Psoas muscle (tissue), 8 donors: ENCODE data around the gene ATG2B. TPM values are rescaled to one million over a fixed set of nuclear protein-coding genes. Genes with fewer than 3 reads are reported as not detected.

Source experiments
- ATAC-seq, 4 donors: fragments of 200-7000 bp; cut with Tn5 transposase; one replicate each; pipeline ENCODE4 v1.9.1; 2020; ENCODE audit warnings: moderate library complexity in 3 of 4, mild to moderate bottlenecking in 2 of 4
- DNase-seq, 2 donors: peaks; one replicate each; pipeline ENCODE4 v3.0.0-alpha.2; 2020
- H3K27ac ChIP-seq: fragments of 200-600 bp; one replicate; pipeline ENCODE4 v1.8.0; 2022
- H3K27me3 ChIP-seq, 3 donors: fragments of 200-600 bp in 1 of 3; one replicate each; pipeline versions ENCODE4 v1.6.1 to v1.8.0; 2013 to 2022; ENCODE audit warnings: low read length in 2 of 3, mild to moderate bottlenecking in 2 of 3, moderate library complexity in 1 of 3; ENCODE audit not compliant: insufficient read depth in 3 of 3
- H3K36me3 ChIP-seq, 2 donors: fragments of 200-600 bp in 1 of 2; one replicate each; pipeline versions ENCODE4 v1.6.1 to v1.8.0; 2013 to 2022; ENCODE audit warnings: low read depth in 1 of 2, mild to moderate bottlenecking in 1 of 2, moderate library complexity in 1 of 2; ENCODE audit not compliant: insufficient read depth in 1 of 2
- H3K4me1 ChIP-seq: fragments of 200-600 bp; one replicate; pipeline ENCODE4 v1.8.0; 2022
- H3K4me3 ChIP-seq: fragments of 200-600 bp; one replicate; pipeline ENCODE4 v1.8.0; 2022; ENCODE audit warnings: mild to moderate bottlenecking
- H3K9me3 ChIP-seq: fragments of 200-600 bp; one replicate; pipeline ENCODE4 v1.8.0; 2022
- WGBS, 3 donors: extraction: QIAGEN DNeasy Blood & Tissue Kit; methylation state at CpG; one replicate each; pipeline versions ENCODE4 v1.1.6 to v1.1.7; 2013; 5-methylcytosine and 5-hydroxymethylcytosine counted together
- intact Hi-C, 2 donors: fragments of 100-400 bp; cut with DNase I; formaldehyde crosslinking; loops; one replicate each; pipeline versions ENCODE4 v1.11.0 to v1.14.2; 2022
- polyA plus RNA-seq, 3 donors: library from polyadenylated mRNA; stranded (reverse); fragments of 200-250 nt; gene quantifications; one replicate each; pipeline ENCODE4 v1.2.3, GENCODE V29; 2013
- total RNA-seq, 4 donors: library from RNA; stranded (reverse); fragmentation: NEBNext Ultra II Directional in 2 of 4; extraction: Animal tissue kit (Norgen Biotek cat#: 25700) in 2 of 4; gene quantifications; one replicate each; pipeline versions ENCODE4 v1.2.1 to v1.2.4, GENCODE V29; 2021 to 2023
- TF ChIP-seq, protein P1 (sequence below): fragments of 200-600 bp; IDR thresholded peaks from one replicate; pipeline ENCODE4 v1.8.0; 2022; ENCODE audit warnings: antibody characterized with exemption
- donor health status: healthy with polysubstance abuse.
- donor health status: DM: no; HTN: no; CAD: no; lungs with moderate emphysema.
- donor health status: Bipolar disorder and iron deficiency.
- donor health status: healthy.
- donor health status: DM: yes; HTN: yes; CAD: no.
- donor health status: DM: no; HTN: no; CAD: no.
- donor health status: DM: no; HTN: no; CAD: no.
- donor health status: DM: yes; HTN: yes; CAD: no.

The ATG2B gene
- total and polyA plus RNA-seq, 7 donors, result 2.7 to 21.5 (median 12.6) TPM

DNA sequence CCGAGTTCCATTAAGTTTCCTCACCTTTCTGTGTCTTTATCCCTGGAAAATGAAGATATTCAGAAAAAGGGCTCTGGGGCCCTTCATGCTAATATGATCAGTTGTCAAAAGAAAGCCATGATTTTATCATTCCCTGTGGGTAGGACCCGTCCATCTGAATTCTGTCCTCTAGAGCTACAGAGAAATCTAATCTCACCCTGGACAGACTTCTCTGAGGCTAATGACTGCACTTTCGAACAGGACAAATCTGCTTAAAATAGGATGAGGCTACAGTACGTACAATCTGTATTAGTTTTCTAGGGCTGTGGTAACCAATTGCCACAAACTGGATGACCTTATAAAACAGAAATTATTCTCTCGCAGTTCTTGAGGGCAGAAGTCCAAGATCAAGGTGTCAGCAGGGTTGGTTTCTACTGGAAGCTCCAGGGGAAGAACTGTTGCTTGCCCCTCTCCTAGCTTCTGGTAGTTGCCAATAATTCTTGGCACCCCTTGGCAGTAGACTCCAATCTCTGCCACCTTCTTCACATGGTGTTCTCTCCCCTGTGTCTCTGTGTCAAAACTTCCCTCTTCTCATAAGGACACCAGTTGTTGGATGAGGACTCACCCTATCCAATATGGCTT, 30.0 kb upstream of the ATG2B start:
- no peaks in the 10 kb centered on the region for H3K9me3 ChIP-seq
- TF ChIP-seq, protein P1, sequence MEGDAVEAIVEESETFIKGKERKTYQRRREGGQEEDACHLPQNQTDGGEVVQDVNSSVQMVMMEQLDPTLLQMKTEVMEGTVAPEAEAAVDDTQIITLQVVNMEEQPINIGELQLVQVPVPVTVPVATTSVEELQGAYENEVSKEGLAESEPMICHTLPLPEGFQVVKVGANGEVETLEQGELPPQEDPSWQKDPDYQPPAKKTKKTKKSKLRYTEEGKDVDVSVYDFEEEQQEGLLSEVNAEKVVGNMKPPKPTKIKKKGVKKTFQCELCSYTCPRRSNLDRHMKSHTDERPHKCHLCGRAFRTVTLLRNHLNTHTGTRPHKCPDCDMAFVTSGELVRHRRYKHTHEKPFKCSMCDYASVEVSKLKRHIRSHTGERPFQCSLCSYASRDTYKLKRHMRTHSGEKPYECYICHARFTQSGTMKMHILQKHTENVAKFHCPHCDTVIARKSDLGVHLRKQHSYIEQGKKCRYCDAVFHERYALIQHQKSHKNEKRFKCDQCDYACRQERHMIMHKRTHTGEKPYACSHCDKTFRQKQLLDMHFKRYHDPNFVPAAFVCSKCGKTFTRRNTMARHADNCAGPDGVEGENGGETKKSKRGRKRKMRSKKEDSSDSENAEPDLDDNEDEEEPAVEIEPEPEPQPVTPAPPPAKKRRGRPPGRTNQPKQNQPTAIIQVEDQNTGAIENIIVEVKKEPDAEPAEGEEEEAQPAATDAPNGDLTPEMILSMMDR, result no peak
- DNase-seq (no peak), ATAC-seq (no peak)
- peaks cover 7% of the 10 kb centered on the region for H3K4me1 ChIP-seq
- H3K36me3 ChIP-seq, result no peaks in the 10 kb centered on the region
- H3K4me3 ChIP-seq, result peak overlapping the region; percentile 85
- H3K27me3 ChIP-seq, result no peaks in the 10 kb centered on the region
- intact Hi-C loops, result loop anchor here in 1 of 2 donors (2.0 kb wide), 1 partner anchor 30 kb away; the partner anchor contains the start of genes ATG2B and GSKIP
- H3K27ac ChIP-seq, result no peak overlapping the region
- 57 to 82% (median 59%) methylated on average over 5 of the region's 5 CpGs for WGBS, 3 donors

DNA sequence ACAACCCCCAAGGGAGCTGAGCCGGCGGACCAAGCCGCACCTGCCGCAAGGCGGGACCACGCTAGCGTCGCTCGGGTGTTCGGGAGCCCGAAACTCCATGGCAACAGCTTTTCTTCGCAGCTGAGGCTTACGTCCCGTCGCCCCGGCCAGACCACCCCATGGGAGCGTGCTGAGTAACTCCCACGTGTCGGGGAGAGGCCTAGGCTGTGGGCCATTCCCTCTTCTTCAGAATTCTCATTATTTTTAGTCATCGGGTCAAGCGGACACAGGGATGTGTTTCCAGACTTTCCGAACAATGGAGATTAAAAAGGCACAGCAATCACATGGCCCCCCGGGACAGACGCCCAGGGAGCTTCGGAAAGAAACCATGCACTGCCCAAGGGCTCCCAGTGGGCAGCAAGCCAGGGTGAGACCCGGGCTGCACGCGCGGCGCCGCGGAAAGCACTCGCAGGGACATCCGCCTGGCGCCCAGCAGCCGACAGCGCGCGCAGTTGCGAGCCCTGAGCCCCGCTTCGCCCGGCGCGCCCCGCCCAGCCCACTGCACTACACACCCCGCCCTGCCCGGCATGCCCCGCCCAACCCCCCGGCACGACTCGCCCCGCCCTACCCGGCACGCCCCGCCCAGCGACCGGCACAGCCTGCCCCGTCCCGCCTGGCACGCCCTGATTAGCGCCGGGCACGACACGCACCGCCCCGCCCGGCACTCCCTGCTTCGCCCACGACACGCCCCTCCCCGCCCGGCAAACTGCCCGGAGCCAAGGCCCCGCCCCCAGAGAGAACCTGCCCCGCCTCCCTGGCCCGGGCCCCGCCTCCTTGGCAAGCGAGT, 28.4 kb upstream of the ATG2B start:
- intact Hi-C loops, result loop anchor here (2.0 kb wide), 2 partner anchors 27 to 29 kb away; partner anchors contain the start of genes ATG2B (in 1 of the 2) and GSKIP (in 1 of the 2)
- Histone ChIP-seq H3K4me1 (peaks cover 7% of the 10 kb centered on the region), H3K36me3 (no peaks in the 10 kb centered on the region), H3K27ac (peak overlapping the region; percentile 50), H3K27me3 (no peaks in the 10 kb centered on the region), H3K4me3 (peak overlapping the region; percentile 85), H3K9me3 (no peaks in the 10 kb centered on the region)
- WGBS, 3 donors, result 0 to 1% (median 0%) methylated on average over 59 to 79 of the region's 79 CpGs
- peak; percentile 98 to 100 (median 99) for ATAC-seq
- peak; percentile 98 to 99 for DNase-seq
- TF ChIP-seq, protein P1, result no peak

DNA sequence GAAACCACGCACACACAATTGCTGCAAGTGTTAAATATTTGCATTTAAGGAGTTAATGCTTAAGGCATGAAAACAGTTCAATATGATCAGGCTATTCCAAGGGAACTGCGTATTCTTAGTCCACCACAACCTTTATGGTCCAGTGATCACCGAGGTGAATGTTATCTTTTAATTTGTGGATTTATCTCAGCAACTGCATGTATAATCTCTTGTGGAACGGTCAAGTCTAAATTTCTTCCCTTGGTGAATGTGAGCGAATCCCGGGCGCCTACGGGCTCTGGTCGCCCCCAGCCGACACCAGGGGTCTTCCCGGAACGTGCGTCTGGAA, 27.8 kb upstream of the ATG2B start:
- intact Hi-C loops, result loop anchor here in 1 of 2 donors (2.0 kb wide), 1 partner anchor 26 kb away; no protein-coding TSS in a partner anchor
- H3K4me3 ChIP-seq, result peak overlapping the region; percentile 85
- 3 to 6% (median 4%) methylated on average over 13 of the region's 13 CpGs for WGBS, 3 donors

DNA sequence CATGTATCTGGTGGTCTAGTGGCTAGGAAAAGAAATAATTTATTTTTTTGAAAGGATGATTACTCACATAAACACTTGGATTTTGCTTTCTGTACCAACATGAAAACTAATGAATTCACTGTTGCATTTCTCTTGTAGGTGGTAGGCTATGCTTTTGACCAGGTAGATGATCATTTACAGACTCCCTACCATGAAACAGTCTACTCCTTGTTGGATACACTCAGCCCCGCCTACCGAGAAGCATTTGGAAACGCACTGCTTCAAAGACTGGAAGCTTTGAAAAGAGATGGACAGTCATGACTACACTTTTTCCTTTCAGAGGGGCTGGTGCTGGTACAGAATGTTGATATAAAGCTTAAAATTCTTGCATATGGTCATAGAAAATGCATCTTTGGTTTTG, 22.2 kb upstream of the ATG2B start:
- H3K27me3 ChIP-seq, result no peaks in the 10 kb centered on the region
- H3K27ac ChIP-seq, result no peak overlapping the region
- no peak overlapping the region for H3K4me3 ChIP-seq
- no peak for DNase-seq
- H3K4me1 ChIP-seq, result no peaks in the 10 kb centered on the region
- TF ChIP-seq, protein P1, result no peak
- intact Hi-C loops, result no loop called here
- H3K9me3 ChIP-seq, result no peaks in the 10 kb centered on the region
- WGBS, 3 donors, result 89 to 91% (median 90%) methylated on average over 3 of the region's 3 CpGs
- ATAC-seq, result no peak
- H3K36me3 ChIP-seq, result peaks cover 0 to 28% of the 10 kb centered on the region in 2 donors

More for the DNA sequence above, 27.8 kb upstream of the ATG2B start:
- TF ChIP-seq, protein P1, result no peak
- no peak for DNase-seq
- H3K27ac ChIP-seq, result peak overlapping the region; percentile 50
- H3K4me1 ChIP-seq, result peaks cover 7% of the 10 kb centered on the region
- ATAC-seq, result peak in 1 of 4 donors; percentile 0
- no peaks in the 10 kb centered on the region for H3K27me3 ChIP-seq
- no peaks in the 10 kb centered on the region for H3K36me3 ChIP-seq
- H3K9me3 ChIP-seq, result no peaks in the 10 kb centered on the region
